Loucy (cell line): Measurements from ENCODE around the gene ARVCF.

Source experiments
- CTCF ChIP-seq: fragments of 200-600 bp; sonication (generic); conservative IDR thresholded peaks from 2 replicates; pipeline ENCODE4 v1.5.1; 2014; ENCODE audit warnings: mild to moderate bottlenecking, antibody characterized with exemption, low read length
- EZH2phosphoT487 ChIP-seq: fragments of 200-600 bp; IDR thresholded peaks from 2 replicates; pipeline ENCODE4 v1.6.1; 2018; ENCODE audit warnings: antibody characterized with exemption, mild to moderate bottlenecking, moderate library complexity, borderline replicate concordance

DNA sequence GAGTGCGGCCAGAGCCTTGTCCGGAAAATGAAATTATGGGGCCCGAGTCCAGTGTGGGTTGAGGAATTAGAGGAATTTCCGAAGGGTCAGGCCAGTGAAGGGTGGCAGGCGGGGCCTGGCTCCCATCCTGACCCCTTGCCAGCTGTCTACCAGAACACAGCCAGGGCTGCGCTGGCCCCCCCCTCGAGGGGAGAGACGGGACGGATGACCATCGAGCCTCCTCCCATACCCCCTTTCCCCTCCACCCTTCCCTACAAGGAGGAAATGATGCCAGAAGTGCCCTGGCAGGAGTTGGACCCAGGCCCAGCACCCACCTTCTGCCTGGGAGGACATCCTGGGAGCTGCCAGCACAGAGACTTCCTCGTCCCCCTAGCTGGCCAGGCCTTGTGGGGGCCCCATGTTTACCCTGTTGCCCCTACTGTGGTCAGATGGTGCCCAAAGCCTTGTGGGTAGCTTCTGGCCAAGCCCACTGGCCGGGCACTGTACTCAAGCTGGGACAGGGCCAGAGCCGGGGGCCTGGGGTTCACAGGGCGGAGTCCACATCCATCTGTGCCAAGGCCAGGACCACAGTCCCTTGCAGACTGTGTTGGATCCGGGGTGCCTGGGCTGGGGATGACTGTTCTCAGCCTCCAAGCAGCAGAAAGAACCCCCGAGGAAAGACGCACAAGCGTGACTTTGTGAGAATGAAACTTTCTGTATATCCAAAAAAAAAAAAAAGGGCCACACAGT is 20.8 kb downstream of the ARVCF start:
- TF ChIP-seq CTCF: no peak
- no peak for TF ChIP-seq EZH2phosphoT487
